ENCODE data around the gene HOXB4.
A peak's percentile ranks its signal among the peaks of the same experiment; 100 is the strongest.

Gene HOXB4

GRCh38 chr17:48600244-48601098 is 22.3 kb upstream of the HOXB4 start:
- DNase-seq: no peak

- DNase-seq: no peak
Observed at GRCh38 chr17:48599354-48599753, 21.2 kb upstream of the HOXB4 start.

- no peak for DNase-seq
Observed at GRCh38 chr17:48598736-48599135, 20.6 kb upstream of the HOXB4 start.

GRCh38 chr17:48597778-48598631 is 19.9 kb upstream of the HOXB4 start:
- DNase-seq: no peak

GRCh38 chr17:48597528-48597777 is 19.3 kb upstream of the HOXB4 start:
- no peak for DNase-seq

GRCh38 chr17:48596735-48597527 is 18.8 kb upstream of the HOXB4 start:
- no peak for DNase-seq

GRCh38 chr17:48596000-48596734 is 18.0 kb upstream of the HOXB4 start:
- no peak for DNase-seq

- DNase-seq: no peak
Observed at GRCh38 chr17:48595278-48595999, 17.3 kb upstream of the HOXB4 start.

GRCh38 chr17:48594538-48595277 is 16.6 kb upstream of the HOXB4 start:
- no peak for DNase-seq

- peak; percentile 76 for DNase-seq
Observed at GRCh38 chr17:48593840-48594537, 15.8 kb upstream of the HOXB4 start.

GRCh38 chr17:48593126-48593829 is 15.1 kb upstream of the HOXB4 start, which contains the start of gene HOXB5:
Gene HOXB5 (minus strand): TSS chr17:48593779. CDS start chr17:48593682, 97 bp downstream.
- no peak for DNase-seq

- DNase-seq: no peak
Observed at GRCh38 chr17:48592577-48592976, 14.4 kb upstream of the HOXB4 start.

GRCh38 chr17:48592057-48592514 is 13.9 kb upstream of the HOXB4 start:
- no peak for DNase-seq

- no peak for DNase-seq
Observed at GRCh38 chr17:48591255-48592056, 13.3 kb upstream of the HOXB4 start.

GRCh38 chr17:48590607-48591161 is 12.5 kb upstream of the HOXB4 start:
- DNase-seq: no peak

- no peak for DNase-seq
Observed at GRCh38 chr17:48589831-48590606, 11.9 kb upstream of the HOXB4 start, which contains the start of gene HOXB3. Gene HOXB3 (minus strand): TSS chr17:48590241. CDS start chr17:48552474, 37,767 bp downstream.

- no peak for DNase-seq
Observed at GRCh38 chr17:48589060-48589830, 11.1 kb upstream of the HOXB4 start.
